LNCaP clone FGC (cell line): ENCODE data around the gene CCDC178.

Source experiments
- DNase-seq: peaks from one replicate; pipeline ENCODE4 v3.0.0-alpha.2; 2011; ENCODE audit warnings: low read depth
- H3K4me3 ChIP-seq: 2 replicates; pipeline ENCODE4 v1.5.1; 2011; ENCODE audit warnings: mild to moderate bottlenecking, low read depth, low read length, control low read depth
- CTCF ChIP-seq: IDR thresholded peaks from 2 replicates; pipeline ENCODE4 v1.5.1; 2012; ENCODE audit warnings: mild to moderate bottlenecking; ENCODE audit not compliant: control insufficient read depth, insufficient read depth; ENCODE audit errors: extremely low read depth

The CCDC178 gene

GRCh38 chr18:33115917-33116316 lies 324.6 kb downstream of the CCDC178 start:
- DNase-seq = no peak
- H3K4me3 ChIP-seq = no peak overlapping the region
- TF ChIP-seq CTCF = no peak

DNA sequence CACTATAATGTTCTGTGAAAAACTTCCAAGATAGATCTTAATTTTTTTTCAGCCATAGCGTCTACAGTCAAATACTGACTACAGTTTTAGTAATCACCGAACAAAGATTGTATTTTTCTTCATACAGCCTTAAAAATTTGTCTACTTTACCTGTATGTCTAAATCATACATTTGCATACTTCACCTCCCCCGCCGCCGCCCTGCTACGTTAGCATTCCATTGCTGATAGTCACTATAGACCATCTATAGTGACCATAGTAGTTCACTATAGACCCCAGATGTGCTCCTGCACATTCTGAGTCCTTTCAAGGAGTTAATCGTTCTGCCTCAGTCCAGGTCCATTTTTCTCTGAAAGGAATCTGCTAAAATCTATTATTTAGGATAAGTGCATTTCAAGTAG lies 325.0 kb downstream of the CCDC178 start:
- no peak for TF ChIP-seq CTCF
- no peak overlapping the region for H3K4me3 ChIP-seq
- no peak for DNase-seq

- TF ChIP-seq CTCF = no peak
- no peak for DNase-seq
Observed at GRCh38 chr18:33114749-33115148, 325.8 kb downstream of the CCDC178 start.

DNA sequence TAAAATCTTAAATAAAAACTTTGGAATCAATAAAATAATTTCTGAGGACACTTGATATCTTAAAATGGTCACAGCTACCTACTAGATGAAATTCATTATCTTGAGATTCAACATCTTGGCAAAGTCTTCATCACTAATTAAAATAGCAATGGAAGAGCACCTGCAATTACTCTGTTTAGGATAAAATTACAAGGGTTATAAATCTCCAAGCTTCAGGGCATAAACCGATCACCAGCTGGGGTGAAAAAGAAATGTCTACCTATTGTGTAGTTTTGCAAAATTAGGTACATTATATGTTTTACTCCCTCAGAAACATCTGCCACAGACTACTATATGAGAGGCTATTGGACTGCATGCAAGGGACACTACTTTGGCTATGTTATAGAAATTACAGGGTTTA lies 327.1 kb downstream of the CCDC178 start:
- TF ChIP-seq CTCF = no peak
- H3K4me3 ChIP-seq = no peak overlapping the region
- no peak for DNase-seq

More at GRCh38 chr18:33114749-33115148, 325.8 kb downstream of the CCDC178 start:
- no peak overlapping the region for H3K4me3 ChIP-seq

DNA sequence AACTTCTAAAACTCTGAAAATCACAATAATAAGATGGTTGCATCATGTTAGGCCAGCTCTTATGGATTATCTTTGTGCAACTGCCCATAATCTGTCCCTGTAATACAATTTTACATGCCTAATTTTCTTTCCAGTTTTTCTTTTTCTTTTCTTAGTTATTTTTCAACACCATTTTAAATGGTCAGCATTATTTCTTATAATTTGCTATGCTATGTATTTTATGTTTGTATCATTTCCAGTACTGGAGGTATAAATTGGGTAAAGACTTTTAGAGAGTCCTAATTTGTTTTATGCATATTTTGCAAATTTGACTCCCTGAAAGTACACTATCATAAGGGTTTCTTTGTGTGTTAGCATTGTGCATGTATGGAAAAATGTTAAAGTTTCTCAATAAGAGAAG lies 333.0 kb downstream of the CCDC178 start:
- TF ChIP-seq CTCF = no peak

GRCh38 chr18:33101316-33101715 lies 339.2 kb downstream of the CCDC178 start:
- TF ChIP-seq CTCF = no peak
- no peak overlapping the region for H3K4me3 ChIP-seq

More for the DNA sequence above, 333.0 kb downstream of the CCDC178 start:
- no peak for DNase-seq
- H3K4me3 ChIP-seq = no peak overlapping the region

DNA sequence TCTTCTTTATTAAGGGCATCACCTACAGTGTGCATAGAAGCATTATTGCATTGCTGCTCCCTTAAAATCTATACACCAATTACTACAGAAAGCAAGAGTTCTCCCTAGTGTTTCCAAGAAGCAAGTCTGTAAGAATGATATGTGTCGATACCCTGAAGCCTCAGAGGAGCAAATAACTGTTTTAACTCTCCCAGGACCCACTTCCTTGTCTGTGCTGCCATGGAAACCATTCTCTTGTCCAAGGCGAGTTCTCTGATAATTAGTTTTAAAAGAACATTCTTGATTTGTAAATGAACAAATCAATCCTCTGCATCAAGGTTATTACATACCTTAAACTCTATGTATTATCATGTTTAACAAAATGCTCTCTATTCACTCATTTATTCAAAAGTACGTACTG lies 340.9 kb downstream of the CCDC178 start:
- H3K4me3 ChIP-seq = no peak overlapping the region
- TF ChIP-seq CTCF = no peak
- DNase-seq = no peak

More at GRCh38 chr18:33101316-33101715, 339.2 kb downstream of the CCDC178 start:
- DNase-seq = no peak
